GM11168 (cell line): ENCODE measurements around the gene TOLLIP.
"Not testable (repeated sequence)": the region's sequence is repeated elsewhere in the genome, so short reads cannot be mapped to it uniquely, and the experiment has no call there.

Source experiments
- in situ Hi-C: fragments of 300-500 bp; cut with MboI; formaldehyde crosslinking; loops from one replicate; pipeline ENCODE4 v1.12.0; 2022; ENCODE audit warnings: low sequenced_read_pairs; ENCODE audit not compliant: unreplicated experiment

TOLLIP gene

GRCh38 chr11:1267441-1268100, 41.9 kb downstream of the TOLLIP start:
- in situ Hi-C loops, result no loop called here

DNA sequence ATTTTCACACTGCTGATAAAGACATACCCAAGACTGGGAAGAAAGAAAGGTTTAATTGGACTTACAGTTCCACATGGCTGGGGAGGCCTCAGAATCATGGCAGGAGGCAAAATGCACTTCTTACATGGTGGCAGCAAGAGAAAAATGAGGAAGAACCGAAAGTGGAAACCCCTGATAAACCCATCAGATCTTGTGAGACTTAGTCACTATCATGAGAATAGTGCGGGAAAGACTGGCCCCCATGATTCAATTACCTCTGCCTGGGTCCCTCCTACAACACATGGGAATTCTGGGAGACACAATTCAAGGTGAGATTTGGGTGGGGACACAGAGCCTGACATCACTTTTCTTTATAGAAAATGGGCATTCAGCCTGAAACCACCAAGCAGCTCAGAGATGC, 42.5 kb downstream of the TOLLIP start:
- in situ Hi-C loops, result not testable (repeated sequence)

GRCh38 chr11:1265480-1265879, 44.0 kb downstream of the TOLLIP start:
- in situ Hi-C loops, result not testable (repeated sequence)

DNA sequence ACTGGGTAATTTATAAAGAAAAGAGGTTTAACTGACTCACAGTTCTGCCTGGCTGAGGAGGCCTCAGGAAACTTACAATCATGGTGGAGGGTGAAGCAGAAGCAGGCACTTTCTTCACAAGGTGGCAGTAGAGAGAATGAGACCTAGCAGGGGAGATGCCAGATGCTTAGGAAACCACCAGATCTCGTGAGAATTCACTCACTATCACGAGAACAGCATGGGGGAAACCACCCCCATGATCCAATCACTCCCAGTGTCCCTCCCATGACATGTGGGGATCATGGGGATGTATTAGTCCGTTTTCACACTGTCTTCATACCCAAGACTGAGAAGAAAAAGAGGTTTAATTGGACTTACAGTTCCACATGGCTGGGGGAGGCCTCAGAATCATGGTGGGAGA, 45.0 kb downstream of the TOLLIP start:
- in situ Hi-C loops, result not testable (repeated sequence)

DNA sequence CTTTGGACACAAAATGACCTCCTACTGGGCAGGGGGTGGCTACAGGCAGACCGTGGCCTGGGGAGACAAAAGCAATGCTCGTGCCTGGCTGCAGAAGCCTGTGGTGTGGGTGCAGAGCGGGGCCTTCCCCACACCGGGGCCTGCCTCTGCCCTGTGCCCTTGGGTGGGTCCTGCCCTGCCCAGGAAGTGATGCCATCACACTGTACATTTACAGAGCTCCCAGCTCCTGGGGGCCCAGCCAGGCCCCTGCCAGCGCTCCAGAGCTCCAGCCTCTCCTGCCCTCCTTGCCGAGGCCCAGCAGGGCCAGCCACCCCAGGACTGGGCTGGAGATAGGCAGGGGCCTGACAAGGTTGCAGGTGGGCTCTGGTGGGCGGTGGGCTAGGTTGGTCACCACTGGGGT, 46.4 kb downstream of the TOLLIP start:
- in situ Hi-C loops, result no loop called here

DNA sequence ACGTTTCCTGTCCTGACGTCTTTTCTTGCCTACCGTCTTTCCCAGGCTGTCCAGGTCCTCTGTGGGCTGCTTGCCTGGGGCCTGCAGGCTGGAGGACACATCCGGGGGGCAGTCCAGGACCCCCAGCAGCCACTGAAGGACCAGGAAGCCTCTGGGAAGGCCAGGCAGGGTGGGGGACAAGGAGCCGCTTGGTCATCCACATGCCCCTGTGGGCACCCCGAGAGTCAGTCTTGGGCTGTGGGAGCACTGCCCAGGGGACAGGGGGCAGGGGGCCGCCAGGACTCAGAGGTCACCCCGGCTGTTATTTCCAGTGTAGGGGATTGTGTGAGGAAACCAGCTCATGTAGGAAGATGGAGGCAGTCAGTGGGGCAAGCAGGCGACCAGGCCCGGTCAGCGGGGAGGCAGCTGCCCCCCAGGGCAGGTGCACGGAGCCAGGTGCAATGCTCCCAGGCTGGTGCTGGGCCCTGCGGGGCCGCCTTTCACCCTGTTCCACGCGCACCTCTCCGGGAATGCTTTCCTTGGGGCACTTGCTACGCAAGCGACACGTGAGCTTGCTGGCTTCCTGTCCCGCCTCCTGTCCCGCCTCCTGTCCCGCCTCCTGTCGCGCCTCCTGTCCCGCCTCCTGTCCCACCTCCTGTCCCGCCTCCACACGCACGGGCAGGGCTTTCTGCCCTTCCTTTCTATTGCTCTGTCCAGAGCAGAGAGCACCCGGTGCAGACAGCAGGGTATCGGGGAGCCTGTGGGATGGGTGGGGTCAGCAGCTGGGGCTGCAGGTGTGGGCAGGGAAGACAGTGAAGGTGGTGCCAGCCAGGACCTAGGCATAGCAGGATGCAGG, 47.0 kb downstream of the TOLLIP start:
- in situ Hi-C loops, result no loop called here

- in situ Hi-C loops, result no loop called here
Measured at GRCh38 chr11:1261241-1262071, 48.0 kb downstream of the TOLLIP start.

DNA sequence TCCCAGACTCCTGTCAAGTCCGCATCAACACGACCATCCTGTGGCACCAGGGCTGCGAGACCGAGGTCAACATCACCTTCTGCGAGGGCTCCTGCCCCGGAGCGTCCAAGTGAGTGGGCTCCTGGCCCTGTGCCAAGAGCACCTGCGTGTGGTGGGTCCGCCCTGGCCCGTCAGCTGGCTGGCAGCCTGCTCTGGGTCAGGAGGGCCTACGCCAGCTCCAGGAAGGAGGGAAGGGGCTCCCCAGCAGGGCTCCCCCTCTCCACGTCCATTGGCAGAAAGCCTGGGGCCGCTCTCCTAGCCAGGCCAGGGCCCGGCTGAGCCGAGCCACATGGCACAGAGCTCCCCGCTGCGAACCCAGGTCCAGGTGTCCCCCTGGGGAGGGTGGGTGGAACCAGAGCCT, 48.8 kb downstream of the TOLLIP start:
- in situ Hi-C loops, result no loop called here

GRCh38 chr11:1260023-1260501, 49.4 kb downstream of the TOLLIP start:
- in situ Hi-C loops, result no loop called here

DNA sequence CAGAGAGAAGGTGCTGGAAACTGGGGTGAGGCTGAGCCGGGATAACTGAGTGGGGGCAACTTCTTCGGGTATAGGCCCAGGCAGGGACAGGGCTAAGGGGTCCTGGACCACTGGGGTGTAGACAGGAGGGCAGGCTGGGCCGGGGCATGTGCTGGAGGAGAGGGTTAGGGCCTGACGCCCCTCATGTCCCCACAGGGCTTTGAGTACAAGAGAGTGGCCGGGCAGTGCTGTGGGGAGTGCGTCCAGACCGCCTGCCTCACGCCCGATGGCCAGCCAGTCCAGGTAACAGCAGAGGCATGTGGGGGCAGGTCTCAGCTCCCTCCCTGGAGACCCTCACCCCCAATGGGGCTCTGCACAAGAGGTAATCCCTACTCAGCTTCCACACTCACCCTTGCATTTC, 49.9 kb downstream of the TOLLIP start:
- in situ Hi-C loops, result no loop called here

GRCh38 chr11:1259076-1259461, 50.4 kb downstream of the TOLLIP start:
- in situ Hi-C loops, result no loop called here

- in situ Hi-C loops, result no loop called here
Measured at GRCh38 chr11:1258401-1259075, 50.9 kb downstream of the TOLLIP start.

DNA sequence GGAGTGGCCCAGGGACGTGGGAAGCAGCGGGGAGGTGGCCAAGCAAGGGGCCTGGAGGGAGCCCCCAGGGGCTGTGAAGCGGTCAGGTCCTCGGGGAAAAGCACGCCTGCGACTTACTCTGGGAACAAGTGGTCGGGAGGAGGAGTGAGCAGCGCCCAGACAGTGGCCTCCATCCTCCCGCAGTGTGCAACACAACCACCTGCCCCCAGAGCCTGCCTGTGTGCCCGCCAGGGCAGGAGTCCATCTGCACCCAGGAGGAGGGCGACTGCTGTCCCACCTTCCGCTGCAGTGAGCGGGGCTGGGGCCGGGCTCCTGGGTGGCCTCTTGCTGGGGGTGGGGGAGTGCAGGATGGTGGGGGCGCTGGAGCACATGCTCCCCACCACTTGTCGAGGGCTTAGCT, 51.5 kb downstream of the TOLLIP start:
- in situ Hi-C loops, result no loop called here

GRCh38 chr11:1257366-1257765, 52.1 kb downstream of the TOLLIP start:
- in situ Hi-C loops, result no loop called here

DNA sequence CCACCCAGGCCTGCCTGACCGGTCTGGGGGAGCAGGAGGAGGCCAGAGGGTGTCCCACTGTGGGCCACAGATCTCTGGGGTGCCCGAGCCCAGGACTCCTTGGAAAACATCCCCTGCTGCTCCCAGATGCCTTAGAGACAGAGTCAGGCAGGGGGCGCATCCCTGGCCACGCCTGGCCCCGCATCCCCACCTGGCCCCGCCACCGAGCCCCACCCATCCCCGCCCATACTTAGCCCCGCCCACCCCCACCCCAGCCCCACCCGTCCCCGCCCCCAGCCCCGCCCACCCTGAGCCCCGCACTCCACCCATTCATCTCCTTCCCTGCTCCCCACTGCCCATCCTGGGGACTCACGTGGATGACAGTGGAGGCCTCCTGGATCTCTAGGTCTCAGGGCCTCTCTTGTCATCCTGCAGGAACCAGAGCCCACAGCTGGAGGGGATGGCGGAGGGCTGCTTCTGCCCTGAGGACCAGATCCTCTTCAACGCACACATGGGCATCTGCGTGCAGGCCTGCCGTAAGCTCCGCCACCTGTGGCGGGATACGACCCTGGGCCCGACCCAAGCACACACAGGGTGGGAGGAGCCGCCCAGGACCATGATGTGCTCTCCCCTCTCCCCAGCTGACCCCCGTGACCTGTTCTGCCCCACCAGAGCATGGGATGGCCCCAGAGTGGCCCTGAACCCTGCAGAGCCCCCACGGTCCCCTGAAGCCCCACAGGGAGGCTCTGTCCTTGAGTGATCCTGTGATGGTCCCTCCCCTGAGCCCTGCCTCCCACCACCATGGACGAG, 53.0 kb downstream of the TOLLIP start:
- in situ Hi-C loops, result no loop called here

- in situ Hi-C loops, result no loop called here
Measured at GRCh38 chr11:1255151-1255550, 54.3 kb downstream of the TOLLIP start.

DNA sequence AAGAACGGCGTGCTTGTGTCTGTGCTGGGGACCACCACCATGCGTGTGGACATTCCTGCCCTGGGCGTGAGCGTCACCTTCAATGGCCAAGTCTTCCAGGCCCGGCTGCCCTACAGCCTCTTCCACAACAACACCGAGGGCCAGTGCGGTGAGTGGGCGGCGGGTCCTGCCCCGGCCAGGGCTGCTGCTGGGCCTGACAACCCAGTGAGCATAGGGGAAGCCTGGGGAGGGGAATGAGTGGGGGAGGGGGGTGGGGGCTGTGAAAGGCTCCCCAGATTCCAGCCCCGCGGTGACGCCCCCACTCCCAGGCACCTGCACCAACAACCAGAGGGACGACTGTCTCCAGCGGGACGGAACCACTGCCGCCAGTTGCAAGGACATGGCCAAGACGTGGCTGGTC, 54.7 kb downstream of the TOLLIP start:
- in situ Hi-C loops, result no loop called here

- in situ Hi-C loops, result no loop called here
Measured at GRCh38 chr11:1254086-1254648, 55.3 kb downstream of the TOLLIP start.

GRCh38 chr11:1253103-1253485, 56.3 kb downstream of the TOLLIP start:
- in situ Hi-C loops, result no loop called here
